ENCODE results near the gene KYAT1.

Gene KYAT1

GRCh38 chr9:128910906-128911305, 29.2 kb upstream of the KYAT1 start:
- in situ Hi-C loops (cut with MboI; ENCODE audit: low sequenced_read_pairs), result no loop called here

- in situ Hi-C loops (cut with MboI; ENCODE audit: low sequenced_read_pairs), result no loop called here
These were observed 28.1 kb upstream of the KYAT1 start for GRCh38 chr9:128909859-128910258.

GRCh38 chr9:128908372-128908771, 26.6 kb upstream of the KYAT1 start:
- in situ Hi-C loops (cut with MboI; ENCODE audit: low sequenced_read_pairs), result no loop called here

- in situ Hi-C loops (cut with MboI; ENCODE audit: low sequenced_read_pairs), result no loop called here
These were observed 25.0 kb upstream of the KYAT1 start for GRCh38 chr9:128906741-128907140.

GRCh38 chr9:128905964-128906363, 24.2 kb upstream of the KYAT1 start:
- in situ Hi-C loops (cut with MboI; ENCODE audit: low sequenced_read_pairs), result no loop called here

GRCh38 chr9:128903871-128904620, 22.3 kb upstream of the KYAT1 start:
- in situ Hi-C loops (cut with MboI; ENCODE audit: low sequenced_read_pairs), result no loop called here

GRCh38 chr9:128903079-128903461, 21.3 kb upstream of the KYAT1 start:
- in situ Hi-C loops (cut with MboI; ENCODE audit: low sequenced_read_pairs), result no loop called here

GRCh38 chr9:128902351-128903078, 20.8 kb upstream of the KYAT1 start:
- in situ Hi-C loops (cut with MboI; ENCODE audit: low sequenced_read_pairs), result no loop called here

GRCh38 chr9:128901822-128902221, 20.1 kb upstream of the KYAT1 start:
- in situ Hi-C loops (cut with MboI; ENCODE audit: low sequenced_read_pairs), result no loop called here

GRCh38 chr9:128901379-128901778, 19.6 kb upstream of the KYAT1 start:
- in situ Hi-C loops (cut with MboI; ENCODE audit: low sequenced_read_pairs), result no loop called here

GRCh38 chr9:128899566-128900322, 18.0 kb upstream of the KYAT1 start:
- in situ Hi-C loops (cut with MboI; ENCODE audit: low sequenced_read_pairs), result no loop called here

- in situ Hi-C loops (cut with MboI; ENCODE audit: low sequenced_read_pairs), result no loop called here
These were observed 17.3 kb upstream of the KYAT1 start for GRCh38 chr9:128898845-128899565.

GRCh38 chr9:128898382-128898781, 16.6 kb upstream of the KYAT1 start:
- in situ Hi-C loops (cut with MboI; ENCODE audit: low sequenced_read_pairs), result no loop called here

GRCh38 chr9:128895556-128895955, 13.8 kb upstream of the KYAT1 start:
- in situ Hi-C loops (cut with MboI; ENCODE audit: low sequenced_read_pairs), result no loop called here

GRCh38 chr9:128894764-128895163, 13.0 kb upstream of the KYAT1 start:
- in situ Hi-C loops (cut with MboI; ENCODE audit: low sequenced_read_pairs), result no loop called here

GRCh38 chr9:128893354-128893753, 11.6 kb upstream of the KYAT1 start:
- in situ Hi-C loops (cut with MboI; ENCODE audit: low sequenced_read_pairs), result no loop called here

- in situ Hi-C loops (cut with MboI; ENCODE audit: low sequenced_read_pairs), result no loop called here
These were observed 10.6 kb upstream of the KYAT1 start for GRCh38 chr9:128892221-128892921.

- in situ Hi-C loops (cut with MboI; ENCODE audit: low sequenced_read_pairs), result no loop called here
These were observed 9.8 kb upstream of the KYAT1 start for GRCh38 chr9:128891321-128892220.

- in situ Hi-C loops (cut with MboI; ENCODE audit: low sequenced_read_pairs), result no loop called here
These were observed 6.2 kb upstream of the KYAT1 start for GRCh38 chr9:128887914-128888350.
